Upper lobe of left lung (tissue), 4 donors: Measurements from ENCODE around the gene GRPEL1.

ENCODE experiments used
- EP300 ChIP-seq, 4 donors: sonication (generic); formaldehyde crosslinking; IDR thresholded peaks; one replicate each; pipeline ENCODE4 v1.5.1; 2017; ENCODE audit warnings: antibody characterized with exemption in 4 of 4, control low read depth in 2 of 4
- POLR2A ChIP-seq, 4 donors: fragments of 450-650 bp; IDR thresholded peaks; one replicate each; pipeline ENCODE4 v1.5.1; 2016 to 2017; ENCODE audit warnings: antibody characterized with exemption in 4 of 4, mild to moderate bottlenecking in 2 of 4
- TF ChIP-seq, protein P1 (sequence below), 6 experiments: fragments of 450-650 bp in 4 of 6; fragments of 200-600 bp in 2 of 6; sonication (generic) in 2 of 6; IDR thresholded peaks; one replicate each; pipeline ENCODE4 v1.5.1; 2016 to 2019; ENCODE audit warnings: antibody characterized with exemption in 6 of 6

DNA sequence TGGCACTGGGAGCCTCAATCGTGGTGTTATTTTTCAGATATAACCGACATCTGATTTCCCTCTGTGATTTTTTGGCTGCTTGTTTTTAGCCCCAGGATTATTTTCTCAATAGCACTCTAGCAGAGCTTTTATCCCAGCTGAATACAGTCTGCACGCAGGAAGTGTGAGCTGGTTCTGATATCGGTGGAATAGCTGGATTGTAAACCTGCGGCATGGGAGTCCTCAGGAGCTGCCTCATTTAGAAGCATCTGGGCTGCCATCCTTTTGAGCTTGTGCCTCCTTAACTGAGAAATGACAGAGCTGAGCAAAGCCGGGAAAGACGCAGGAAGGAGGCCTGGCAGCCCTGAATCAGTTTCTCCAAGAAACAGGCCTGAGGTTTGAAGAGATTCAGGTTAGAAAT is 28.4 kb upstream of the GRPEL1 start:
- TF ChIP-seq, protein P1, sequence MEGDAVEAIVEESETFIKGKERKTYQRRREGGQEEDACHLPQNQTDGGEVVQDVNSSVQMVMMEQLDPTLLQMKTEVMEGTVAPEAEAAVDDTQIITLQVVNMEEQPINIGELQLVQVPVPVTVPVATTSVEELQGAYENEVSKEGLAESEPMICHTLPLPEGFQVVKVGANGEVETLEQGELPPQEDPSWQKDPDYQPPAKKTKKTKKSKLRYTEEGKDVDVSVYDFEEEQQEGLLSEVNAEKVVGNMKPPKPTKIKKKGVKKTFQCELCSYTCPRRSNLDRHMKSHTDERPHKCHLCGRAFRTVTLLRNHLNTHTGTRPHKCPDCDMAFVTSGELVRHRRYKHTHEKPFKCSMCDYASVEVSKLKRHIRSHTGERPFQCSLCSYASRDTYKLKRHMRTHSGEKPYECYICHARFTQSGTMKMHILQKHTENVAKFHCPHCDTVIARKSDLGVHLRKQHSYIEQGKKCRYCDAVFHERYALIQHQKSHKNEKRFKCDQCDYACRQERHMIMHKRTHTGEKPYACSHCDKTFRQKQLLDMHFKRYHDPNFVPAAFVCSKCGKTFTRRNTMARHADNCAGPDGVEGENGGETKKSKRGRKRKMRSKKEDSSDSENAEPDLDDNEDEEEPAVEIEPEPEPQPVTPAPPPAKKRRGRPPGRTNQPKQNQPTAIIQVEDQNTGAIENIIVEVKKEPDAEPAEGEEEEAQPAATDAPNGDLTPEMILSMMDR (IDR thresholded peaks at IDR 0.05): no peak
- no peak for TF ChIP-seq POLR2A (IDR thresholded peaks at IDR 0.05)
- TF ChIP-seq EP300 (IDR thresholded peaks at IDR 0.05): no peak
